HepG2 (cell line): ENCODE measurements around the gene SGCD. TPM values are rescaled to one million over a fixed set of nuclear protein-coding genes. Genes with fewer than 3 reads are reported as not detected.

Experiments used
- ATAC-seq: fragments of 200-7000 bp; cut with Tn5 transposase; 3 replicates; pipeline ENCODE4 v1.9.1; 2020; ENCODE audit warnings: mild to moderate bottlenecking, moderate library complexity
- BruUV-seq: library from RNA; stranded (reverse); fragments of 400-500 nt; replicated peaks from 2 replicates; lab custom pipeline; 2021; lab: Mats Ljungman, UMichigan
- CTCF ChIA-PET: fragments of 300-600 bp; formaldehyde crosslinking; extraction: SDS; loops from one replicate; lab custom pipeline; 2021; ENCODE audit warnings: low total read pairs, inconsistent platforms, low intra/inter-chr PET ratio; lab: Yijun Ruan, JAX
- POLR2A ChIA-PET: fragments of 350-600 bp; sonication (Branson Sonifier 250); formaldehyde crosslinking; loops from one replicate; lab custom pipeline; 2020; ENCODE audit warnings: antibody characterized with exemption, inconsistent platforms; lab: Yijun Ruan, JAX
- DNase-seq: peaks from one replicate; pipeline ENCODE4 v3.0.0-alpha.2; 2015; ENCODE audit warnings: low spot score
- FAIRE-seq: peaks from 3 replicates; lab custom pipeline; 2011; peaks lifted over from hg19 to GRCh38; lab: Jason Lieb, UNC
- H2AFZ ChIP-seq: one replicate; pipeline ENCODE4 v1.6.1; 2011; ENCODE audit warnings: low read length, inconsistent platforms
- H3K27ac ChIP-seq: fragments of 300-600 bp; 3 replicates; pipeline ENCODE4 v1.8.0; 2011; ENCODE audit warnings: mixed run types, mild to moderate bottlenecking, mixed read lengths, low read length, inconsistent platforms; ENCODE audit not compliant: insufficient read depth; ENCODE audit errors: extremely low read length
- H3K27me3 ChIP-seq, 2 experiments: fragments of 200-600 bp in 1 of 2; 2 replicates in 1 of 2; 3 replicates in 1 of 2; pipeline versions ENCODE4 v1.6.0 to v1.8.0; 2011; ENCODE audit warnings: low read length in 2 of 2, mild to moderate bottlenecking in 2 of 2, moderate library complexity in 2 of 2, inconsistent platforms in 1 of 2; ENCODE audit not compliant: insufficient read depth in 2 of 2, control insufficient read depth in 1 of 2
- H3K36me3 ChIP-seq, 2 experiments: fragments of 200-600 bp in 1 of 2; replicated peaks in 1 of 2; 2 replicates in 1 of 2; 3 replicates in 1 of 2; pipeline versions ENCODE4 v1.5.1 to v1.8.0; 2011; ENCODE audit warnings: low read length in 2 of 2, inconsistent platforms in 1 of 2; ENCODE audit not compliant: insufficient read depth in 2 of 2, control insufficient read depth in 1 of 2
- H3K4me1 ChIP-seq: 2 replicates; pipeline ENCODE4 v1.5.1; 2012; ENCODE audit warnings: low read length, inconsistent platforms; ENCODE audit not compliant: insufficient read depth
- H3K4me2 ChIP-seq: 2 replicates; pipeline ENCODE4 v1.6.0; 2011; ENCODE audit warnings: low read depth, low read length, inconsistent platforms
- H3K4me3 ChIP-seq, 3 experiments: fragments of 200-600 bp in 1 of 3; sonication (generic), shearing (Covaris generic) in 1 of 3; replicated peaks in 1 of 3; 2 replicates each; pipeline ENCODE4 v1.5.1; 2011 to 2016; ENCODE audit warnings: low read length in 3 of 3, inconsistent platforms in 2 of 3, low read depth in 2 of 3, mild to moderate bottlenecking in 2 of 3, control low read depth in 1 of 3, mixed read lengths in 1 of 3; ENCODE audit not compliant: insufficient read depth in 1 of 3
- H3K79me2 ChIP-seq: one replicate; pipeline ENCODE4 v1.6.1; 2011; ENCODE audit warnings: low read length, inconsistent platforms; ENCODE audit not compliant: insufficient read depth
- H3K9ac ChIP-seq: 2 replicates; pipeline ENCODE4 v1.6.0; 2011; ENCODE audit warnings: mild to moderate bottlenecking, low read depth, low read length, inconsistent platforms; ENCODE audit not compliant: insufficient read depth
- H3K9me3 ChIP-seq: 2 replicates; pipeline ENCODE4 v1.5.1; 2012; ENCODE audit warnings: mild to moderate bottlenecking, low read length
- H4K20me1 ChIP-seq: 2 replicates; pipeline ENCODE4 v1.6.0; 2011; ENCODE audit warnings: inconsistent platforms, mild to moderate bottlenecking, low read length, moderate library complexity; ENCODE audit not compliant: insufficient read depth
- SMC3 ChIP-seq: IDR thresholded peaks from 2 replicates; pipeline ENCODE4 v1.6.1; 2011; ENCODE audit warnings: low read length, improper control_type of control experiment
- ZNF281 ChIP-seq: sonication (generic); formaldehyde crosslinking; IDR thresholded peaks from 2 replicates; pipeline ENCODE4 v1.4.0; 2020; ENCODE audit warnings: missing genetic modification reagents, borderline replicate concordance
- ZNF546 ChIP-seq: sonication (generic); formaldehyde crosslinking; conservative IDR thresholded peaks from 2 replicates; pipeline ENCODE4 v1.8.1; 2023; ENCODE audit warnings: mild to moderate bottlenecking, missing genetic modification reagents
- ZNF879 ChIP-seq: sonication (generic); formaldehyde crosslinking; IDR thresholded peaks from 2 replicates; pipeline ENCODE4 v1.8.1; 2023; ENCODE audit warnings: missing genetic modification reagents
- WGBS: methylation state at CpG from one replicate; pipeline ENCODE4 v1.1.6; 2017; ENCODE audit warnings: low lambda C conversion rate; 5-methylcytosine and 5-hydroxymethylcytosine counted together
- in situ Hi-C: cut with HindIII; loops from 2 replicates; pipeline ENCODE4 v1.10.0; 2017; ENCODE audit warnings: low pct_unique_long_range_greater_than_20kb; ENCODE audit not compliant: extremely low pct_ligation_motif_present
- intact Hi-C: fragments of 100-400 bp; cut with micrococcal nuclease; formaldehyde crosslinking; loops from one replicate; pipeline ENCODE4 v1.10.0; 2022; ENCODE audit not compliant: unreplicated experiment
- polyA plus RNA-seq, 8 experiments: library from polyadenylated mRNA; depleted of rRNA in 3 of 8; stranded (reverse) in 7 of 8; unstranded in 1 of 8; fragments of >200 nt; fragmentation: Illumina TruSeq in 4 of 8; extraction: Trizol in 4 of 8; gene quantifications; 2 replicates each; pipeline versions ENCODE4 v1.2.1 to v1.2.3, GENCODE V29; 2011 to 2016; ENCODE audit warnings: low read depth in 4 of 8, missing spikeins in 1 of 8, mixed read lengths in 1 of 8; ENCODE audit not compliant: insufficient read depth in 1 of 8
- total RNA-seq, 5 experiments: library from RNA; depleted of rRNA; stranded (reverse); fragments of >200 nt; fragmentation: Illumina TruSeq; extraction: Trizol; gene quantifications; 2 replicates each; pipeline ENCODE4 v1.2.3, GENCODE V29; 2016; ENCODE audit warnings: low read depth in 1 of 5

The SGCD gene
- total and polyA plus RNA-seq, 2 of the 13 experiments (the other 11 are each of a cell fraction or from before 2014, with no cell fraction given) = not detected

GRCh38 chr5:156314416-156314815 is 12.5 kb upstream of the SGCD start:
- Histone ChIP-seq H3K9ac (no peak overlapping the region), H3K4me2 (no peak overlapping the region), H3K4me3 (no peak overlapping the region), H3K4me1 (no peaks in the 10 kb centered on the region), H3K9me3 (peaks cover 3% of the 10 kb centered on the region; the same call in 1 of the 2 replicates), H3K36me3 (no peaks in the 10 kb centered on the region), H3K79me2 (no peaks in the 10 kb centered on the region), H4K20me1 (no peaks in the 10 kb centered on the region), H3K27me3 (no peaks in the 10 kb centered on the region), H2AFZ (no peak overlapping the region), H3K27ac (no peak overlapping the region)
- ATAC-seq (no peak), DNase-seq (no peak), FAIRE-seq (no peak)
- WGBS = 0% methylated on average over 1 of the region's 1 CpG
- in situ Hi-C loops = no loop called here
- TF ChIP-seq ZNF546 (CRISPR knock-in tag) = no peak
- CTCF ChIA-PET = no interaction called here
- intact Hi-C loops = no loop called here
- POLR2A ChIA-PET = no interaction called here
- BruUV-seq = no TSS peak

GRCh38 chr5:156322666-156323065 is 4.3 kb upstream of the SGCD start:
- no peak for TF ChIP-seq ZNF281 (CRISPR knock-in tag)
- TF ChIP-seq ZNF879 (CRISPR knock-in tag) = no peak
- no peak for TF ChIP-seq SMC3
- FAIRE-seq (no peak), DNase-seq (no peak), ATAC-seq (no peak)
- Histone ChIP-seq H3K4me1 (no peaks in the 10 kb centered on the region), H3K4me3 (no peak overlapping the region), H3K9ac (no peak overlapping the region), H3K4me2 (no peak overlapping the region), H2AFZ (no peak overlapping the region), H3K27me3 (0 out of 5 replicates have a peak, but pooled peaks cover 0 to 4% of the 10 kb centered on the region in 2 experiments), H4K20me1 (no peaks in the 10 kb centered on the region), H3K9me3 (no peaks in the 10 kb centered on the region), H3K79me2 (no peaks in the 10 kb centered on the region), H3K27ac (no peak overlapping the region), H3K36me3 (no peaks in the 10 kb centered on the region)
- intact Hi-C loops = no loop called here
- POLR2A ChIA-PET = no interaction called here
- CTCF ChIA-PET = no interaction called here
- in situ Hi-C loops = no loop called here
- no TSS peak for BruUV-seq
